HuH-7.5 (cell line): ENCODE measurements around the gene PRAMEF5.
"Not testable (repeated sequence)": the region's sequence is repeated elsewhere in the genome, so short reads cannot be mapped to it uniquely, and the experiment has no call there.

Experiments used
- DNase-seq: peaks from one replicate; pipeline ENCODE4 v3.0.0; 2011; ENCODE audit warnings: low spot score

The PRAMEF5 gene

GRCh38 chr1:13253898-13254297 lies at the start of gene PRAMEF5:
Gene PRAMEF5 (plus strand): TSS chr1:13254198. CDS start chr1:13259269, 5,071 bp downstream.
- not testable (repeated sequence) for DNase-seq

- not testable (repeated sequence) for DNase-seq
Measured at GRCh38 chr1:13208712-13209111, 45.3 kb upstream of the PRAMEF5 start.

- not testable (repeated sequence) for DNase-seq
Measured at GRCh38 chr1:13216619-13217018, 37.4 kb upstream of the PRAMEF5 start.

- not testable (repeated sequence) for DNase-seq
Measured at GRCh38 chr1:13219203-13219602, 34.8 kb upstream of the PRAMEF5 start.

- not testable (repeated sequence) for DNase-seq
Measured at GRCh38 chr1:13222788-13223187, 31.2 kb upstream of the PRAMEF5 start.

- no peak for DNase-seq
Measured at GRCh38 chr1:13224480-13225060, 29.4 kb upstream of the PRAMEF5 start.

GRCh38 chr1:13225675-13226204 lies 28.3 kb upstream of the PRAMEF5 start, which contains the start of gene PRAMEF18:
Gene PRAMEF18 (minus strand): TSS chr1:13226154. CDS start chr1:13226106, 48 bp downstream.
- DNase-seq, result not testable (repeated sequence)

- DNase-seq, result not testable (repeated sequence)
Measured at GRCh38 chr1:13227271-13228055, 26.5 kb upstream of the PRAMEF5 start.

GRCh38 chr1:13228343-13228781 lies 25.6 kb upstream of the PRAMEF5 start:
- no peak for DNase-seq

GRCh38 chr1:13230096-13230495 lies 23.9 kb upstream of the PRAMEF5 start:
- not testable (repeated sequence) for DNase-seq

- DNase-seq, result not testable (repeated sequence)
Measured at GRCh38 chr1:13230601-13231000, 23.4 kb upstream of the PRAMEF5 start.

GRCh38 chr1:13231061-13231750 lies 22.8 kb upstream of the PRAMEF5 start:
- not testable (repeated sequence) for DNase-seq

- DNase-seq, result not testable (repeated sequence)
Measured at GRCh38 chr1:13232056-13232455, 21.9 kb upstream of the PRAMEF5 start.

GRCh38 chr1:13234057-13234456 lies 19.9 kb upstream of the PRAMEF5 start:
- not testable (repeated sequence) for DNase-seq

- DNase-seq, result not testable (repeated sequence)
Measured at GRCh38 chr1:13237572-13237971, 16.4 kb upstream of the PRAMEF5 start.

- not testable (repeated sequence) for DNase-seq
Measured at GRCh38 chr1:13239633-13240032, 14.4 kb upstream of the PRAMEF5 start.

GRCh38 chr1:13243536-13244263 lies 10.3 kb upstream of the PRAMEF5 start:
- not testable (repeated sequence) for DNase-seq

GRCh38 chr1:13245841-13246553 lies 8.0 kb upstream of the PRAMEF5 start:
- DNase-seq, result not testable (repeated sequence)

- DNase-seq, result not testable (repeated sequence)
Measured at GRCh38 chr1:13246554-13246871, 7.5 kb upstream of the PRAMEF5 start.

- not testable (repeated sequence) for DNase-seq
Measured at GRCh38 chr1:13247122-13247521, 6.9 kb upstream of the PRAMEF5 start.

GRCh38 chr1:13265124-13265523 lies 11.1 kb downstream of the PRAMEF5 start:
- not testable (repeated sequence) for DNase-seq
